ENCODE results near the gene CHPF.

The CHPF gene

GRCh38 chr2:219511547-219512325 lies 31.9 kb downstream of the CHPF start:
- no peak for DNase-seq

- DNase-seq = no peak
Measured at GRCh38 chr2:219510512-219511135, 33.0 kb downstream of the CHPF start.

GRCh38 chr2:219509780-219510511 lies 33.7 kb downstream of the CHPF start:
- peak; percentile 62 for DNase-seq

- DNase-seq = no peak
Measured at GRCh38 chr2:219508971-219509779, 34.4 kb downstream of the CHPF start.

- no peak for DNase-seq
Measured at GRCh38 chr2:219508444-219508734, 35.2 kb downstream of the CHPF start.

GRCh38 chr2:219507581-219508443 lies 35.8 kb downstream of the CHPF start:
- DNase-seq = no peak

GRCh38 chr2:219506802-219507526 lies 36.6 kb downstream of the CHPF start:
- no peak for DNase-seq

- no peak for DNase-seq
Measured at GRCh38 chr2:219506153-219506801, 37.3 kb downstream of the CHPF start.

- no peak for DNase-seq
Measured at GRCh38 chr2:219505585-219505984, 38.0 kb downstream of the CHPF start.

GRCh38 chr2:219502618-219503017 lies 41.0 kb downstream of the CHPF start:
- no peak for DNase-seq

- DNase-seq = no peak
Measured at GRCh38 chr2:219501849-219502248, 41.8 kb downstream of the CHPF start.

GRCh38 chr2:219500135-219500534 lies 43.5 kb downstream of the CHPF start:
- no peak for DNase-seq

GRCh38 chr2:219499555-219499954 lies 44.1 kb downstream of the CHPF start:
- no peak for DNase-seq

- no peak for DNase-seq
Measured at GRCh38 chr2:219499058-219499307, 44.6 kb downstream of the CHPF start.

GRCh38 chr2:219498280-219499057 lies 45.1 kb downstream of the CHPF start, which contains the start of gene GMPPA:
Gene GMPPA (plus strand): TSS chr2:219498891. CDS start chr2:219499976, 1,085 bp downstream.
- DNase-seq = peak; percentile 92

GRCh38 chr2:219497495-219498279 lies 45.9 kb downstream of the CHPF start:
- no peak for DNase-seq

- no peak for DNase-seq
Measured at GRCh38 chr2:219496825-219497494, 46.6 kb downstream of the CHPF start.

- no peak for DNase-seq
Measured at GRCh38 chr2:219496247-219496824, 47.3 kb downstream of the CHPF start.
